NCI-H82 treated with DMSO at 0.1 percent for 48 hours (cell line): ENCODE data around the gene FEV.

Experiments
- DNase-seq: peaks from one replicate; lab custom pipeline; 2025; ENCODE audit not compliant: unreplicated experiment; lab: John Stamatoyannopoulos, UW

The FEV gene

GRCh38 chr2:218979846-218980734 is 4.9 kb downstream of the FEV start:
- peak; percentile 79 for DNase-seq

- no peak for DNase-seq
Observed at GRCh38 chr2:218975060-218975777, 9.8 kb downstream of the FEV start.

GRCh38 chr2:218970894-218971293 is 14.1 kb downstream of the FEV start:
- DNase-seq = no peak

GRCh38 chr2:218964041-218964771 is 20.8 kb downstream of the FEV start:
- peak; percentile 75 for DNase-seq

GRCh38 chr2:218963601-218964000 is 21.4 kb downstream of the FEV start:
- peak; percentile 97 for DNase-seq

GRCh38 chr2:218962859-218963492 is 22.0 kb downstream of the FEV start:
- DNase-seq = peak; percentile 98

- peak; percentile 40 for DNase-seq
Observed at GRCh38 chr2:218961651-218962570, 23.1 kb downstream of the FEV start.

GRCh38 chr2:218961229-218961628 is 23.8 kb downstream of the FEV start:
- no peak for DNase-seq

GRCh38 chr2:218960309-218961165 is 24.4 kb downstream of the FEV start:
- DNase-seq = no peak

GRCh38 chr2:218959761-218960308 is 25.1 kb downstream of the FEV start:
- DNase-seq = no peak

GRCh38 chr2:218959141-218959731 is 25.7 kb downstream of the FEV start, which contains the start of gene CDK5R2:
Gene CDK5R2, plus strand, starts transcription at chr2:218959666. Its CDS starts 155 bp downstream, at chr2:218959821.
- DNase-seq = peak; percentile 88

- DNase-seq = no peak
Observed at GRCh38 chr2:218958276-218958675, 26.7 kb downstream of the FEV start.

GRCh38 chr2:218957671-218958070 is 27.3 kb downstream of the FEV start:
- no peak for DNase-seq

- DNase-seq = no peak
Observed at GRCh38 chr2:218956039-218956438, 28.9 kb downstream of the FEV start.

GRCh38 chr2:218954541-218955300 is 30.3 kb downstream of the FEV start:
- no peak for DNase-seq

GRCh38 chr2:218953366-218953954 is 31.5 kb downstream of the FEV start:
- no peak for DNase-seq

- DNase-seq = peak; percentile 37
Observed at GRCh38 chr2:218952160-218952559, 32.8 kb downstream of the FEV start.
